Activated CD8-positive, alpha-beta memory T cell treated with anti-CD3 and anti-CD28 coated beads for 1 hour (primary cell): ENCODE data around the gene ARMC5.

ENCODE experiments used
- DNase-seq, 2 donors: peaks; one replicate each; pipeline ENCODE4 v3.0.0-alpha.2; 2020; ENCODE audit warnings: low read depth in 1 of 2; ENCODE audit errors: extremely low read depth in 1 of 2

The ARMC5 gene

DNA sequence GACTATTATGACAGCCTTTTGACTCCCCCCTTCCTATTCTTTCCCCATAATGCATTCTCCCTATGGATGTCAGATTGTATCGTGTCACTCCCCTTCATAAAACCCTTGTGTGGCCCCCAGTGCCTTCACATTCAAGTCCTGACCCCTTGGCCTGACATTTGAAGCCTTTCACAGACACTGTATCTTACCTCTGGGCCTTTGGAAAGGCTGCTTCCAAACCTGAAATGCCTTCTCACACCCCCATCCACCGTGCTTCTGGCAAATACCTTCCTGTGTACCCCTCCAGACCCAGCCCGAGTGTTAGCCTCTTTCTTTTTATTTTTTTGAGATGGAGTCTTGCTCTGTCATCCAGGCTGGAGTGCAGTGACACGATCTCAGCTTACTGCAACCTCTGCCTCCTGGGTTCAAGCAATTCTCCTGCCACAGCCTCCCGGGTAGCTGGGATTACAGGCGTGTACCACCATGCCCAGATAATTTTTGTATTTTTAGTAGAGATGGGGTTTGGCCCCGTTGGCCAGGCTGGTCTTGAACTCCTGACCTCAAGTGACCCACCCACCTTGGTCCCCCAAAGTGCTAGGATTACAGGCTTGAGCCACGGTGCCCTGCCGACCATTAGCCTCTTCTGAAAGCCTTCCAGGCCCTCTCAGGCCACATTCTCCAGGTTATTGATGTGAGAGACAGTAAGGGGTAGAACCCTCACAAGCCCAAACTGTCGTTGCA lies 2.1 kb downstream of the ARMC5 start:
- no peak for DNase-seq

DNA sequence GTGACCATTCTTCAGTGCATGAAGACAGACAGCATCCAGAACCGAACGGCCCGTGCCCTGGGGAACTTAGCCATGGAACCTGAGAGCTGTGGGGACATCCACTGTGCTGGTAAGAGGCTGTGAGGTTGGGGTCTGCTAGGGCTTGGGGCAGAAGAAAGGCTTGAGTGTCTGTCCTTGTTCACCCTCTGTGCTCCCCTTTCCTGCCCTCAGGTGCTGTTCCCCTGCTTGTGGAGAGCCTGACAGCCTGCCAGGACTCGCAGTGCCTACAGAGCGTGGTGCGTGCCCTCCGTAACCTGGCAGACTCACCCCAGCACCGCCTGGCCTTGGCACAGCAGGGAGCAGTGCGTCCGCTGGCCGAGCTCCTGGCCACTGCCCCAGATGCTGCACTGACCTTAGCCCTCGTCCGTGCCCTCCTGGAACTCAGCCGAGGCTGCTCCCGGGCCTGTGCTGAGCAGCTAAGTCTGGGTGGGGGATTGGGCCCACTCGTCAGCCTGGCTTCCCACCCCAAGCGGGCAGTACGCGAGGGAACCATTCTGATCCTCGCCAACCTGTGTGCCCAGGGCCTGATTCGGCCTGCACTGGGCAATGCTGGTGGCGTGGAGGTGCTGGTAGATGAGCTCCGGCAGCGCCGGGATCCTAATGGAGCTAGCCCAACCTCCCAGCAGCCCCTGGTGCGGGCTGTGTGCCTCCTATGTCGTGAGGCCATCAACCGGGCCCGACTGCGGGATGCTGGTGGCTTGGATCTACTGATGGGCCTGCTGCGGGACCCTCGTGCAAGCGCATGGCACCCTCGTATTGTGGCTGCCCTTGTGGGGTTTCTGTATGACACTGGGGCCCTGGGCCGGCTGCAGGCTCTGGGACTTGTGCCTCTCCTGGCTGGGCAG lies 2.9 kb downstream of the ARMC5 start:
- DNase-seq = no peak

DNA sequence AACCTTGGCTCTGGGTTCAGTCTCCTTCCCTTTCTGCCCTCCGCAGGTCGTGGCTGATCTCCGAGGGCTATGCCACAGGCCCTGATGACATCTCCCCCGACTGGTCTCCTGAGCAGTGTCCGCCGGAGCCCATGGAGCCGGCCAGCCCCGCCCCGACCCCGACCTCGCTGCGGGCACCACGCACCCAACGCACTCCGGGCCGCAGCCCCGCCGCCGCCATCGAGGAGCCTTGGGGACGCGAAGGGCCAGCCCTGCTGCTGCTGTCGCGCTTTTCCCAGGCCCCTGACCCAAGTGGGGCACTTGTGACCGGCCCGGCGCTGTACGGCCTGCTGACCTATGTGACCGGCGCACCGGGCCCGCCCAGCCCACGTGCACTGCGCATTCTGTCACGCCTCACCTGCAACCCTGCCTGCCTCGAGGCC lies 5.1 kb downstream of the ARMC5 start:
- DNase-seq = no peak

DNA sequence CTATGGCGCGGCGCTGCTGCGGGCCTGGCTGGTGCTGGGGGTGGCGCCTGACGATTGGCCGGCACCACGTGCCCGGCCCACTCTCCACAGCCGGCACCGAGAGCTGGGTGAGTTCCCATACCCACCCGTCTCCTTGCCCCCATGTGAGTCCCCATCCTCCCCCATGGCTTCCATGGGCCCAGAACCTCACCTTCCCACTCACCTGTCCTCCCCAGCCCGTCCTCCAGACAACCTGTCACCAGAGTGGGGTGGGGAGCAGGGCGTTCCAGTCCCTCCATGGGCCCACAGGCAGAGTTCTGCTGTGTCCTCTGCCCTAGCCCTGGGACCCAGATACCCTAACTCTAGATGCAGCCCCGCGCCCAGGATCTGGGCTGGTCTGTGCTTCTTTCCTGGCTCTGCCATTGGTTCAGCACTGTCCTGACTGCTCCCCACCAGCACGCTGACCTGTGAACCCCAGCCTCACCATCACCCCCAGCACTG lies 5.5 kb downstream of the ARMC5 start:
- no peak for DNase-seq

DNA sequence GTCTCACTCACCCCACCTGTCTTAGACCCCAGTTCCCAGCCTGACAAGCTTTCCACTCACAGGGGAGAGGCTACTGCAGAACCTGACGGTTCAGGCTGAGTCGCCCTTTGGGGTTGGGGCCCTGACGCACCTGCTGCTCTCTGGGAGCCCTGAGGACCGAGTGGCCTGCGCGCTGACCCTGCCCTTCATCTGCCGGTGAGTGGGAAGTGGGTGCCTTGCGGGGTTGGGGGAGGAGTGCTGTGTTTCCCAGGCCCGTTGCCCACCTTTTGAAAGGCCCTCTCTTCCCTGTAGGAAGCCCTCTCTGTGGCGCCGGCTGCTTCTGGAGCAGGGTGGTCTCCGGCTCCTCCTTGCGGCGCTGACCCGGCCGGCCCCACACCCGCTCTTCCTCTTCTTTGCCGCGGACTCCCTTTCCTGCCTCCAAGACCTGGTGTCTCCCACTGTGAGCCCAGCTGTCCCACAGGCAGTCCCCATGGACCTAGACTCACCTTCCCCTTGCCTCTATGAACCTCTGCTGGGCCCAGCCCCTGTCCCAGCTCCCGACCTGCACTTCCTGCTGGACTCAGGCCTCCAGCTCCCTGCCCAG lies 6.6 kb downstream of the ARMC5 start:
- DNase-seq = no peak

DNA sequence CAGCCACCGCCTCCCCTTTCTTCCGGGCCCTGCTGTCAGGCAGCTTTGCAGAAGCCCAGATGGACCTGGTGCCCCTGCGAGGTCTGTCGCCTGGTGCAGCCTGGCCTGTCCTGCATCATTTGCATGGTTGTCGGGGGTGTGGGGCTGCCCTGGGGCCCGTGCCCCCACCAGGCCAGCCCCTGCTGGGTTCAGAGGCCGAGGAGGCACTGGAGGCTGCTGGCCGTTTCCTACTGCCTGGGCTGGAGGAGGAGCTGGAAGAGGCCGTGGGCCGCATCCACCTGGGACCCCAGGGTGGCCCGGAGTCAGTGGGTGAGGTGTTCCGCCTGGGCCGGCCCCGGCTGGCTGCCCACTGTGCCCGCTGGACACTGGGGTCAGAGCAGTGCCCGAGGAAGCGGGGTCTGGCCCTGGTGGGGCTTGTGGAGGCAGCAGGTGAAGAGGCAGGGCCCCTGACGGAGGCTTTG lies 7.1 kb downstream of the ARMC5 start:
- DNase-seq = no peak

DNA sequence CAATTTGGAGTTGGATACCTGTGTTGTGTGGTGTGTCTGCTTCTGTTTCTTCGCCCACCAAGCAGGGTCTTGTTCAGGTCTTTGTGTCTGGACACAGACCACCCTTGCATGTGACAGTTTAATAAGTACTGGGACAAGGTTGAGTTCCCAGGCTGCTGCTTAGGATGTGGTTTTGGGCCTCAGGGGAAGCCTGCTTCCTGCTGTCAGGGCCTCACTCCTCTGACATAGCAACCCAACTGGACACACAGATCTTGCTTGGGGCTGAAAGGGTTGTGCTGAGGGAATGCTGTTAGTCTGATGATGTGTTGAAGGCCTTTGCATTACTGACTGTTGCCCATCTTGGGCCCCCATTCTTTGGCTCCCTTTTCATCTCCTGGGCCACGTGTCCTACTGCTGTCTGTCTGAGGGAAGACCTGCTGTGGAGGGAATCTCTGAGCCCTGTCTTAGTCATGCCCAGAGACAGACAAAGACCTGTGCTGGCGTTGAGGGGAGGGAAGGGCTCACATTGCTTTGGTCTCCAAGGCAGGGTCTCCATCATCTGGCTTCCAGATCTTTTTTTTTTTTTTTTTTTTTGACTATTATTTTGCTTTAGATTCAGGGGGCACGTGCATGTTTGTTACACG lies 8.0 kb downstream of the ARMC5 start:
- DNase-seq = no peak

DNA sequence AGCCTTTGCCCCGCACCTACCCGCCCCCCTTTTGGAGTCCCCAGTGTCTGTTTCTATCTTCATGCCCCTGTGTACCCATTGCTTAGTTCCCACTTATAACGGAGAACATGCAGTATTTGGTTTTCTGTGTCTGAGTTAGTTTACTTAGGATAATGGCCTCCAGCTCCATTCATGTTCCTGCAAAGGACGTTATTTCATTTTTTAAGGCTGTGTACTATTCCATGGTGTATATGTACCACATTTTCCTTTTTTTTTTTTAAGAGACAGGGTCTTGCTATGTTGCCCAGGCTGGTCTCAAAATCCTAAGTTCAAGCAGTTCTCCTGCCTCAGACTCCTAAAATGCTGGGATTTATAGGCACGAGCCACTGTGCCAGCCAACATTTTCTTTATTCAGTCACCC lies 8.6 kb downstream of the ARMC5 start:
- DNase-seq = no peak

DNA sequence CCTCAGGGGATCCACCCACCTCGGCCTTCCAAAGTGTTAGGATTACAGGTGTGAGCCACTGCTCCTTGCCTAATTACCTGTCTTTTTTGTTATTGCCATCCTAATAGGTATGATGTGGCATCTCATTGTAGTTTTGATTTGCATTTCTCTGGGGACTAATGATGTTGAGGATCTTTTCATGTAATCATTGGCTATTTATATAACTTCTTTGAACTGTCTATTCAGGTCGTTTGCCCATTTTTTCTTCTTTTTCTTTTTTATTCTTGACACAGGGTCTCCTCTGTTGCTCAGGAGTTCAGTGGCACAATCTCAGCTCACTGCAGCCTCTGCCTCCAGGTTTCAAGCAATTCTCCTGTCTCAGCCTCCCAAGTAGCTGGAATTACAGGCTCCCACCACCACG lies 11.3 kb downstream of the ARMC5 start:
- DNase-seq = no peak

DNA sequence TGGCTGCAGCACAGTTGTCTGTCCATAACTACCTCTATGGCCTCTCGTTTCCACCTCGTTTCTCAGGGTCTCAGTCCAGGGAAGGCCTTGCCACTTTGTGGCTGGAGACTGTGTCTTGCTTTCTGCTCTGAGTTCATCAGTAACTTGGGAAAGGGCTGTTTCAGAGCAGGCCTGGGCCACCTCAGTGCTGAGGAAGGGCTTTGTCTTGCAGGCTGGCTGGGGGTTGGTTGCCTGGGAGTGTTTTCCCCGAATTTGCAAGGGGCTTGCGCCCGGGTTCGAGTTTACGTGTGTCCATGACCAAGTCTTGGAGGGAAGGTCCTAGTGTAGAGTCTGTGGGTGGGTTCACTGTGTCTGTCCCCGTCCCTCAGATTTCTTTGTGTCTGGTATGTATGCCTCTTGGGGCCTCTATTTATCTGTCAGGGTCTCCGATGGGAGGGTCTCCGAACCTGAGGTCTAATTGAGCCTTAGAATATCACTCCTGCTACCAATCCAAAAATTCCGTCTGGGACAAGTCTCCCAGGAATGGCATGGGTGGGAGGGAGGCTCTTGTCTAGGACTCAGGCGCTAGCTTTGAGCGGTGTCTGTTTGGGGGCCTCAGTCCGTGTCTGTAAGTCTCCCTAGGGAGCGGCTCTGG lies 12.1 kb downstream of the ARMC5 start:
- DNase-seq = no peak

DNA sequence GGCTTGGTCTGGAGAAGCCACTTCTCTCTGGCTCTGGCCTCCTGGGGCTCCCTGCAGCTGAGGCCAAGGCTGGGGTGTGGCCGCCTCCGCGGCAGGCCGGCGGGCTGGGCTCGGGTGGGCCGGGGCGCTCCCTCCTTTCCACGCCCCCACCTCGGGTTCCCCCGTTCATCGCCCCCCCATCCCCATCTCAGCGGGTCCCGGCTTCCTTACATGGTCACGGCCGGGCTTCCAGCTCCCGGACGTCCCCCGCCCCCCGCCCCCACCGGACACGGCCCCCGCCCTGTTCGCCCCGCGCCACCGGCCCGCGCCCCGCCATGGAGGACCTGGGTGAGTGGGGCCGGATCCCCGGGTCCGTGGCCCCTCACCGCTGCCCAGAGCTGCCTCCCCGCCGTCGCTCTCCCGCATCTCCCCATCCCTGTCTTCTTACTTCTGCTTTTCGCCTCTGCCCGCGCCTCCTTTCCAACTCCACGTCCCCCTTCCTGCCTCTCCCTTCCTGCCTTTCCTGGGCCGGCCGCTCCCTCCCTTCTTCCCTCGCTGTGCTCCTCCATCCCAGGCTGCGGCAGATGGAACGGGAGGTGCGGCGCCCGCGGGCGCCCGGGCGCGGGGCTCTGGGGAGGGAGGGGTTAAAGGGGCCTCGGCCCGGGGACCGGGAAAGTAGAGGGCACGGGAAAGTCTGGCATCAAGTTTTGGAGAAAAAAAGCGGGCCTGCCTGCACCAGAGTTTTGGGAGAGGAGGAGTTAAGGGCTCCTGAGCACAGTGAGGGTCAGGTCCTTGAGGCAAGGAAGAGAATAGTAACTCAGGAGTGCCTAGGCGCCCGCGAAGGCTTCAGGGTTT lies 12.8 kb downstream of the ARMC5 start, which contains the start of gene TGFB1I1:
TSS of gene TGFB1I1 (plus strand) at position 278 of the 834 bp plus-strand sequence. CDS start at position 315, 37 bp downstream.
- DNase-seq = no peak

DNA sequence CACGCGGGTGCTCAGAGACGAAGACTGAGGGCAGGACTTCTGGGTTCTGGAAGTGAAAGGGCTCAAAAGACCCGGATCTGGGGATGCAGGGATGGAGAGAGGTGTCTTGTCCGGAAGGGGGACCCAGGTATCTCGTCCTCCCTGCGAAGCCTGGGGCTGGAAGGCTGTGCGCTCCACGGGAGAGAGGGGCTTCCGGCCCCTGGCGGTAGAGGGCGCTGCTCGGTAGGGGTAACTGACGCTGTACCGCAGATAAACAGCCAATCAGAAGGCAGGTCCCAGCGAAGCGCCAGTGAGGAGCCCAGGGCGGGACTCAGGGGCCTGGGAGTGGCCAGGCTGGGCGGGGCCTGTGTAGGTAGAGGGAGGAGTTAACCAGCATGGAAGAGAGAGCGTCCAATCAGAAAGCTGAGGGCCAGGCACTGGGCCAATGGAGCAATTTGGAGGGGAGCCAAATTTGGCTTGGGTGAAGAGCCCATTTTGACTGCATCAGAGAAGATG lies 13.5 kb downstream of the ARMC5 start:
- DNase-seq = no peak

DNA sequence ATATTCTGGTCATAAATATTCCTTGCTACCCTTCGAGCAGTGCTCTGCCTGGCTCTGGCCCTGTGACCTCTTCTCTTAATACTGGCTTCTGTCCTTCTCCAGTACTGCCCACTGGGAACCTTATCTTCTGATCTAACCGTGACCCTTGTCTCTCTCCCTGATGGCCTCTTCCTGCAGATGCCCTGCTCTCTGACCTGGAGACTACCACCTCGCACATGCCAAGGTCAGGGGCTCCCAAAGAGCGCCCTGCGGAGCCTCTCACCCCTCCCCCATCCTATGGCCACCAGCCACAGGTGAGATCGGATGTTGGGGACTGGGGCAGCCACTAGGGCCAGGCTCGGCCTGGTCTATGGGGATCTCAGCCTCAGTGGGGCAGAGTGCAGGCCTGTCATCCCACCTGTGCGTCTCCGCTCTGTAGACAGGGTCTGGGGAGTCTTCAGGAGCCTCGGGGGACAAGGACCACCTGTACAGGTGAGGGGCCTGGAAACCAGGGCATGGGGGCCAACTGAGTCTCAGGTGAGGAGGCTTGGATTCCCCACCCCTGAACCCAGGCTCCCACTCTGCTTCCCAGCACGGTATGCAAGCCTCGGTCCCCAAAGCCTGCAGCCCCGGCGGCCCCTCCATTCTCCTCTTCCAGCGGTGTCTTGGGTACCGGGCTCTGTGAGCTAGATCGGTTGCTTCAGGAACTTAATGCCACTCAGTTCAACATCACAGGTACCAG lies 14.1 kb downstream of the ARMC5 start:
- no peak for DNase-seq

DNA sequence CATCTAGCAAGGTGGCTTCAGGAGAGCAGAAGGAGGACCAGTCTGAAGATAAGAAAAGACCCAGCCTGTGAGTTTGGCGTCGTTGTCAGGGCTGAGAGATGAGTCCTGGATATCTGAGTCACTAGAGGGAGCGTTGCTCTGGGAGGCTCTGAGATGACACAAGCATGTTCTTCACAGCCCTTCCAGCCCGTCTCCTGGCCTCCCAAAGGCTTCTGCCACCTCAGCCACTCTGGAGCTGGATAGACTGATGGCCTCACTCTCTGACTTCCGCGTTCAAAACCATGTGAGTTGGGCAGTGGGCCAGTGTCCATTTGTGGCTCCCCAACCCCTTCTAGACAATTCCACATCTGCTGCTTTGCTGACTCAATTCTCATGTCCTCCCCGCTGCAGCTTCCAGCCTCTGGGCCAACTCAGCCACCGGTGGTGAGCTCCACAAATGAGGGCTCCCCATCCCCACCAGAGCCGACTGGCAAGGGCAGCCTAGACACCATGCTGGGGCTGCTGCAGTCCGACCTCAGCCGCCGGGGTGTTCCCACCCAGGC lies 14.9 kb downstream of the ARMC5 start:
- no peak for DNase-seq

DNA sequence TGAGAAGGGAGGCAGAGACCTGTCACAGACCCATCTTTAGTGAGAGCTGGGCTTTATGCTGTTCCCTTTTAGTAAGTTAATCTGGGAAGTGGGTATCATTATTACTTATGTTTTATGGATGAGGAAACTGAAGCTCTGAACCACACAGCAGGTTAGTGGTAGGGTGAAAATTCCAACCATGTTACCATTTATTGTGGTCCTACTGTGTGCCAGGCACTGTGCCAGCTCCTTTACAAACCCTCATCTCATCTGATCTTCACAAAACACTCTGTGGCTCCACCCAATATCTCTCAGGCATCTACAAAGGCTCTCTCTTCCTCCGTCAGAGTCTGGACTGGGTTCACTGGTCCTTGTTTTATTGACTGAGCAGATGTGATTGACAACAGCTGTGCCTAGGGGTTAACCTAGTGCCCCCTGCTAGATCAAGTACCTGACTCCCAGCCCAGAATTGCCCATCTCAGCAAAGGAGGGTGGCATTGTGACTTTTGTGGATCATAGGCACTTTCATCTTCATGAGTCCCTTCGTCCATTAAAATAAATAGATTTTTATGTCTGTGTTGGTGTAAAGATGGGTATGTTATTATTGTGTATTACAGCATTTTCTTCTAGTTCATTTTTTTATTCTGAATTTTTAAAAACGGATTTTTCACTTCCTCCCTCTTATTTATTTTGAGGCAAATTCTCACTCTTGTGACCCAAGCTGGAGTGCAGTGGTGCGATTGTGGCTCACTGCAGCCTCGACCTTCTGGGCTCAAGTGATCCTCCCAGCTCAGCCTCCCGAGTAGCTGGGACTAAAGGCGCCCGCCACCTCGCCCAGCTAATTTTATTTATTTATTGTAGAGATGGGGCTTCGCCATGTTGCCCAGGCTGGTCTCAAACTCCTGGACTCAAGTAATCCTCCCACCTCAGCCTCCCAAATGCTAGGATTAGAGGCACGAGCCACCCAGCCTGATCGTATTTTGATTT lies 15.8 kb downstream of the ARMC5 start:
- DNase-seq = no peak

DNA sequence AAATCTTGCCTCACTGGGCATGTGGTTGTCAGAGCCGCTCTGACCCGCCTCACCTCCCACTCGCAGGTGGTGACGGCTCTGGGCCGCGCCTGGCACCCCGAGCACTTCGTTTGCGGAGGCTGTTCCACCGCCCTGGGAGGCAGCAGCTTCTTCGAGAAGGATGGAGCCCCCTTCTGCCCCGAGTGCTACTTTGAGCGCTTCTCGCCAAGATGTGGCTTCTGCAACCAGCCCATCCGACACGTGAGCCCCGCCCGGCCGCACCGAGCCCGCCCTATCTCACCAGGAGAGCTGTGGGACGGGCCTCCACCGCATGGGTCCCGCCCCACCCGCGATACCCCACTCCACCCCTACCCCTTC lies 16.6 kb downstream of the ARMC5 start:
- DNase-seq = no peak
